GM12878 (cell line): ENCODE data around the gene EDN3. TPM values are rescaled to one million over a fixed set of nuclear protein-coding genes. Genes with fewer than 3 reads are reported as not detected.

ENCODE experiments used
- polyA plus RNA-seq, 11 experiments: library from polyadenylated mRNA; depleted of rRNA in 4 of 11; unstranded in 6 of 11; stranded (reverse) in 5 of 11; fragments of >200 nt; fragmentation: Nextera tagmentation in 4 of 11; fragmentation: Illumina TruSeq in 1 of 11; extraction: Ambion mirVana in 4 of 11; extraction: Trizol in 1 of 11; gene quantifications; 1 replicate in 1 of 11; 2 replicates in 10 of 11; pipeline versions ENCODE4 v1.2.1 to v1.2.3, GENCODE V29; 2011 to 2016; ENCODE audit warnings: inconsistent platforms in 2 of 11, missing spikeins in 2 of 11, low read depth in 1 of 11
- total RNA-seq, 4 experiments: library from RNA; depleted of rRNA in 3 of 4; stranded (reverse); fragments of >200 nt in 3 of 4; fragmentation: Illumina TruSeq in 1 of 4; extraction: Trizol in 1 of 4; gene quantifications; 2 replicates each; pipeline versions ENCODE4 v1.2.1 to v1.2.3, GENCODE V29; 2013 to 2021
- TF ChIP-seq, protein P1 (sequence below), 3 experiments: IDR thresholded peaks in 2 of 3; conservative IDR thresholded peaks in 1 of 3; 2 replicates each; pipeline ENCODE4 v1.5.1; 2011; ENCODE audit warnings: low read depth in 3 of 3, low read length in 3 of 3, mild to moderate bottlenecking in 3 of 3, control low read depth in 2 of 3, moderate library complexity in 2 of 3, inconsistent platforms in 1 of 3, mixed read lengths in 1 of 3; ENCODE audit not compliant: control insufficient read depth in 2 of 3, insufficient read depth in 1 of 3; ENCODE audit errors: extremely low read depth in 1 of 3
- TF ChIP-seq, protein P2 (sequence below): IDR thresholded peaks from 2 replicates; pipeline ENCODE4 v1.6.1; 2012; ENCODE audit warnings: improper control_type of control experiment, low read depth, low read length; ENCODE audit not compliant: insufficient replicate concordance

EDN3 gene
- total and polyA plus RNA-seq, 10 of the 15 experiments (the other 5 are each of a cell fraction or from before 2014, with no cell fraction given): not detected

DNA sequence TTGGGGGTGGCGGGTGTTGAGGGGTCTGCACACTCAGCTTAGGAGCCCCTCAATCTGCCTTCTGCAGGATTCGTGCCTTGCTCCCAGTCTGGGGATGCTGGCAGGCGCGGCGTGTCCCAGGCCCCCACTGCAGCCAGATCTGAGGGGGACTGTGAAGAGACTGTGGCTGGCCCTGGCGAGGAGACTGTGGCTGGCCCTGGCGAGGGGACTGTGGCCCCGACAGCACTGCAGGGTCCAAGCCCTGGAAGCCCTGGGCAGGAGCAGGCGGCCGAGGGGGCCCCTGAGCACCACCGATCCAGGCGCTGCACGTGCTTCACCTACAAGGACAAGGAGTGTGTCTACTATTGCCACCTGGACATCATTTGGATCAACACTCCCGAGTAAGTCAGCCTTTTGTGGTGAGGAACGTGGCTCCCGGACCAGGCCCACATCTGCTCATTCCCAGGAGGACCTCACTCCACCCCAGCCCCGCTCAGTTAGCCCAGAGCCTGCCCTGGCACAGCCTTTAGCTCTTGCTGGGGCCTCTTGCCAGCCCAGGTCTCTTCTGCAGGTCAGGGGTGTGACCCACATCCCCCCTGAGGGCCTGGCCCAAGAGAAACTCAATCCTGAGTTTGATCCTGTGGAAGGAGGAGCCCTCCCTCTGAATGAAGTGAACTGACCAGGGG lies 1.1 kb downstream of the EDN3 start (continued):
- TF ChIP-seq, protein P1, sequence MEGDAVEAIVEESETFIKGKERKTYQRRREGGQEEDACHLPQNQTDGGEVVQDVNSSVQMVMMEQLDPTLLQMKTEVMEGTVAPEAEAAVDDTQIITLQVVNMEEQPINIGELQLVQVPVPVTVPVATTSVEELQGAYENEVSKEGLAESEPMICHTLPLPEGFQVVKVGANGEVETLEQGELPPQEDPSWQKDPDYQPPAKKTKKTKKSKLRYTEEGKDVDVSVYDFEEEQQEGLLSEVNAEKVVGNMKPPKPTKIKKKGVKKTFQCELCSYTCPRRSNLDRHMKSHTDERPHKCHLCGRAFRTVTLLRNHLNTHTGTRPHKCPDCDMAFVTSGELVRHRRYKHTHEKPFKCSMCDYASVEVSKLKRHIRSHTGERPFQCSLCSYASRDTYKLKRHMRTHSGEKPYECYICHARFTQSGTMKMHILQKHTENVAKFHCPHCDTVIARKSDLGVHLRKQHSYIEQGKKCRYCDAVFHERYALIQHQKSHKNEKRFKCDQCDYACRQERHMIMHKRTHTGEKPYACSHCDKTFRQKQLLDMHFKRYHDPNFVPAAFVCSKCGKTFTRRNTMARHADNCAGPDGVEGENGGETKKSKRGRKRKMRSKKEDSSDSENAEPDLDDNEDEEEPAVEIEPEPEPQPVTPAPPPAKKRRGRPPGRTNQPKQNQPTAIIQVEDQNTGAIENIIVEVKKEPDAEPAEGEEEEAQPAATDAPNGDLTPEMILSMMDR (IDR thresholded peaks at IDR 0.05 in 2 of 3, conservative IDR thresholded peaks at IDR 0.05 in 1 of 3; ENCODE audit: control insufficient read depth in 2 of 3, extremely low read depth in 1 of 3, insufficient read depth in 1 of 3, low read depth in 3 of 3, low read length in 3 of 3): no peak
- TF ChIP-seq, protein P2, sequence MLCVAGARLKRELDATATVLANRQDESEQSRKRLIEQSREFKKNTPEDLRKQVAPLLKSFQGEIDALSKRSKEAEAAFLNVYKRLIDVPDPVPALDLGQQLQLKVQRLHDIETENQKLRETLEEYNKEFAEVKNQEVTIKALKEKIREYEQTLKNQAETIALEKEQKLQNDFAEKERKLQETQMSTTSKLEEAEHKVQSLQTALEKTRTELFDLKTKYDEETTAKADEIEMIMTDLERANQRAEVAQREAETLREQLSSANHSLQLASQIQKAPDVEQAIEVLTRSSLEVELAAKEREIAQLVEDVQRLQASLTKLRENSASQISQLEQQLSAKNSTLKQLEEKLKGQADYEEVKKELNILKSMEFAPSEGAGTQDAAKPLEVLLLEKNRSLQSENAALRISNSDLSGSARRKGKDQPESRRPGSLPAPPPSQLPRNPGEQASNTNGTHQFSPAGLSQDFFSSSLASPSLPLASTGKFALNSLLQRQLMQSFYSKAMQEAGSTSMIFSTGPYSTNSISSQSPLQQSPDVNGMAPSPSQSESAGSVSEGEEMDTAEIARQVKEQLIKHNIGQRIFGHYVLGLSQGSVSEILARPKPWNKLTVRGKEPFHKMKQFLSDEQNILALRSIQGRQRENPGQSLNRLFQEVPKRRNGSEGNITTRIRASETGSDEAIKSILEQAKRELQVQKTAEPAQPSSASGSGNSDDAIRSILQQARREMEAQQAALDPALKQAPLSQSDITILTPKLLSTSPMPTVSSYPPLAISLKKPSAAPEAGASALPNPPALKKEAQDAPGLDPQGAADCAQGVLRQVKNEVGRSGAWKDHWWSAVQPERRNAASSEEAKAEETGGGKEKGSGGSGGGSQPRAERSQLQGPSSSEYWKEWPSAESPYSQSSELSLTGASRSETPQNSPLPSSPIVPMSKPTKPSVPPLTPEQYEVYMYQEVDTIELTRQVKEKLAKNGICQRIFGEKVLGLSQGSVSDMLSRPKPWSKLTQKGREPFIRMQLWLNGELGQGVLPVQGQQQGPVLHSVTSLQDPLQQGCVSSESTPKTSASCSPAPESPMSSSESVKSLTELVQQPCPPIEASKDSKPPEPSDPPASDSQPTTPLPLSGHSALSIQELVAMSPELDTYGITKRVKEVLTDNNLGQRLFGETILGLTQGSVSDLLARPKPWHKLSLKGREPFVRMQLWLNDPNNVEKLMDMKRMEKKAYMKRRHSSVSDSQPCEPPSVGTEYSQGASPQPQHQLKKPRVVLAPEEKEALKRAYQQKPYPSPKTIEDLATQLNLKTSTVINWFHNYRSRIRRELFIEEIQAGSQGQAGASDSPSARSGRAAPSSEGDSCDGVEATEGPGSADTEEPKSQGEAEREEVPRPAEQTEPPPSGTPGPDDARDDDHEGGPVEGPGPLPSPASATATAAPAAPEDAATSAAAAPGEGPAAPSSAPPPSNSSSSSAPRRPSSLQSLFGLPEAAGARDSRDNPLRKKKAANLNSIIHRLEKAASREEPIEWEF: no peak
